ENCODE measurements around the gene PAAF1. TPM values are rescaled to one million over a fixed set of nuclear protein-coding genes. Genes with fewer than 3 reads are reported as not detected.

Gene PAAF1
- total and polyA plus RNA-seq, 2 of the 13 experiments (the other 11 are each of a cell fraction or from before 2014, with no cell fraction given): 13.5 to 28.8 TPM

DNA sequence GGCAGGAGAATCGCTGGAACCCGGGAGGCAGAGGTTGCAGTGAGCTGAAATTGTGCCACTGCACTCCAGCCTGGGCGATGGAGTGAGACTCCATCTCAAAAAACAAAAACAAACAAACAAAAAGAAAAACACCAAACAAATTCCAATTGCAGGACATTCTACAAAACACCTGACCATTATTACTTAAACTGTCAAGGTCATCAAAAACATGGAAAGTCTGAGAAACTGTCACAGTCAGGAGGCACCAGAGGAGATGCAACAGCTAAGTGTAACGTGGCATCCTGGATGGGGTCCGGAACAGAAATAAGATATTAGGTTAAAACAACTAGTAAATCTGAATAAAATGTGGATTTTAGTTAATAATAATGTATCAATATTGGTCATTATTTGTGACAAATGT is 73.1 kb downstream of the PAAF1 start (continued):
- TF ChIP-seq ZNF496 (CRISPR knock-in tag; IDR thresholded peaks at IDR 0.05; ENCODE audit: insufficient replicate concordance): no peak

DNA sequence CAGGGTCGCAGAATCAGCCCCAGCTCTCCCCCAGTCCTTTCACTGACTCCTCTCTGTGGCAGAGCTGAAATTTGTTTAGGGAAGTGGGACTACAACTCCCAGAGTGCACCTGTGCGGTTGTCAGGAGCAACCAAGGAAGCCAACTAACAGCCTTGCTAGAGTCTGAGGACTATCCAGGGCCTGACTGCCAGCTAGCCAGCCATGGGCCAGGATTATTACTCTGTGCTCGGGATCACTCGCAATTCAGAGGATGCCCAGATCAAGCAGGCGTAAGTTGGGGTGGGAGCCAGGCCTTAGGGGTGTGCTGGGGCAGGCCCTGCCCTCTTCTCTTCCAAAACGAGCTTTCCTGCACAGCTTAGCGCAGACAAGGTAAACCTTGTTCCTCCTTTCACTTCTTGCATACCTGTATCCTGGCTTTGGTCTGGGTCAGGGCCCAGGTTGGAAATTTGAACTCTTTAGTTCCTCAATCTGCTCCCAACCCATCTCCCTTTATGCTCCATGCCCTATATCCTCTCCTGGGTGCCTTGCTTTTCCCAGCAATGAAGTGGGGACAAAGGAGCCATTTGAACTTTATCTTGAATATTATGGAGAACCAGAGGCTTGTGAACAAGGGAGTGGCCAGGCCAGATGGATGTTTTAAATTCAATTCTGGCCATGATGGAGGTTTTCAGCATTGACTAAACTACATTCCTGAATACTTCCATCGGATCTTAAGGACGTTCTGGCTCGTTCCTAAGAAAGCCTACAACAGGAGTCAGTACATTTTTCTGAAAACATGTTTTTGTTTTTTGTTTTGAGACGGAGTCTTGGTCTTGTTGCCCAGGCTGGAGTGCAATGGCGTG is 74.3 kb downstream of the PAAF1 start, which contains the start of gene DNAJB13:
Gene DNAJB13 (plus strand): TSS at position 158 of the 842 bp plus-strand sequence. CDS start 44 bp downstream, at position 202.
- WGBS (ENCODE audit: low lambda C conversion rate): 50% methylated on average over 9 of the region's 12 CpGs
- Histone ChIP-seq H3K9ac (ENCODE audit: insufficient read depth, low read depth, low read length) (peak within 1 kb of the TSS; percentile 79), H3K9me3 (ENCODE audit: low read length) (no peaks in the 10 kb centered on the region), H3K4me3 (replicated peaks in 1 of 3; ENCODE audit: insufficient read depth in 1 of 3, low read depth in 2 of 3, low read length in 3 of 3) (peak within 1 kb of the TSS; percentile 46 to 77 (median 71)), H4K20me1 (ENCODE audit: insufficient read depth, low read length) (0 out of 2 replicates have a peak, but pooled peaks cover 3% of the 10 kb centered on the region), H3K27ac (ENCODE audit: extremely low read length, insufficient read depth, low read length) (peak within 1 kb of the TSS; percentile 86), H3K4me2 (ENCODE audit: low read depth, low read length) (peak within 1 kb of the TSS; percentile 80), H3K4me1 (ENCODE audit: insufficient read depth, low read length) (peaks cover 67% of the 10 kb centered on the region), H3K79me2 (ENCODE audit: insufficient read depth, low read length) (peaks cover 11% of the 10 kb centered on the region), H3K27me3 (ENCODE audit: control insufficient read depth in 1 of 2, insufficient read depth in 2 of 2, low read length in 2 of 2) (no peaks in the 10 kb centered on the region; a peak in 1 of 5 replicates), H2AFZ (ENCODE audit: low read length) (no peak within 1 kb of the TSS), H3K36me3 (replicated peaks in 1 of 2; ENCODE audit: control insufficient read depth in 1 of 2, insufficient read depth in 2 of 2, low read length in 2 of 2) (peaks cover 0 to 7% of the 10 kb centered on the region in 2 experiments; a peak in 2 of 5 replicates)
- intact Hi-C loops (cut with micrococcal nuclease; ENCODE audit: unreplicated experiment) (no loop called here), in situ Hi-C loops (cut with HindIII; ENCODE audit: extremely low pct_ligation_motif_present, low pct_unique_long_range_greater_than_20kb) (loop anchor here (25.0 kb wide), 1 partner anchor 211 kb away; the partner anchor contains the start of genes C2CD3 and PPME1)
- FAIRE-seq (peak; percentile 56), ATAC-seq (peak; percentile 91), DNase-seq (ENCODE audit: low spot score) (peak; percentile 77)
- CTCF ChIA-PET (ENCODE audit: low intra/inter-chr PET ratio, low total read pairs): no interaction called here
- POLR2A ChIA-PET: no interaction called here
- BruUV-seq (replicated peaks): no TSS peak
- TF ChIP-seq ERF (CRISPR knock-in tag; IDR thresholded peaks at IDR 0.05): no peak; the same call in 1 of the 2 replicates
- 0 out of 2 replicates have a peak, but pooled peaks have one; percentile 43 for TF ChIP-seq ZBTB37 (CRISPR knock-in tag; IDR thresholded peaks at IDR 0.05)
- 0 out of 2 replicates have a peak, but pooled peaks have one; percentile 29 for TF ChIP-seq GZF1 (CRISPR knock-in tag; IDR thresholded peaks at IDR 0.05)
- TF ChIP-seq KDM6A (CRISPR knock-in tag; IDR thresholded peaks at IDR 0.05; ENCODE audit: low read depth): no peak
- TF ChIP-seq NFYB (CRISPR knock-in tag; IDR thresholded peaks at IDR 0.05): peak; percentile 12; the same call in 1 of the 2 replicates
- no peak for TF ChIP-seq SKIL (CRISPR knock-in tag; IDR thresholded peaks at IDR 0.05; ENCODE audit: borderline replicate concordance)
- TF ChIP-seq ZNF607 (CRISPR knock-in tag; IDR thresholded peaks at IDR 0.05; ENCODE audit: borderline replicate concordance): peak; percentile 77
- 0 out of 2 replicates have a peak, but pooled peaks have one; percentile 35 for TF ChIP-seq FOXC1 (CRISPR knock-in tag; IDR thresholded peaks at IDR 0.05; ENCODE audit: borderline replicate concordance)
- no peak for TF ChIP-seq ZFP36L2 (CRISPR knock-in tag; IDR thresholded peaks at IDR 0.05)
- TF ChIP-seq SRY (CRISPR knock-in tag; IDR thresholded peaks at IDR 0.05): 0 out of 2 replicates have a peak, but pooled peaks have one; percentile 26
- peak; percentile 59 for TF ChIP-seq ELF1 (CRISPR knock-in tag; IDR thresholded peaks at IDR 0.05)
- TF ChIP-seq KDM3A (CRISPR knock-in tag; IDR thresholded peaks at IDR 0.05; ENCODE audit: low read depth): no peak
- TF ChIP-seq CREB1 (IDR thresholded peaks at IDR 0.05): no peak
- TF ChIP-seq CREB1 (CRISPR knock-in tag; IDR thresholded peaks at IDR 0.05): 0 out of 2 replicates have a peak, but pooled peaks have one; percentile 23
- peak; percentile 28; the same call in 1 of the 2 replicates for TF ChIP-seq ZNF331 (CRISPR knock-in tag; IDR thresholded peaks at IDR 0.05)
- TF ChIP-seq, protein P1, sequence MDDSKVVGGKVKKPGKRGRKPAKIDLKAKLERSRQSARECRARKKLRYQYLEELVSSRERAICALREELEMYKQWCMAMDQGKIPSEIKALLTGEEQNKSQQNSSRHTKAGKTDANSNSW (CRISPR knock-in tag; IDR thresholded peaks at IDR 0.05; ENCODE audit: borderline replicate concordance): no peak
- 0 out of 2 replicates have a peak, but pooled peaks have one; percentile 54 for TF ChIP-seq ZNF792 (CRISPR knock-in tag; IDR thresholded peaks at IDR 0.05)
- TF ChIP-seq NCOA2 (CRISPR knock-in tag; IDR thresholded peaks at IDR 0.05): no peak
